Esophagus (tissue), 2 donors: ENCODE results near the gene BTBD19. TPM values are rescaled to one million over a fixed set of nuclear protein-coding genes. Genes with fewer than 3 reads are reported as not detected.
"Not testable (repeated sequence)": the region's sequence is repeated elsewhere in the genome, so short reads cannot be mapped to it uniquely, and the experiment has no call there.

Source experiments
- H3K27ac ChIP-seq, 2 donors: one replicate each; pipeline ENCODE4 v1.5.1; 2013; ENCODE audit warnings: low read depth in 2 of 2, mild to moderate bottlenecking in 2 of 2, inconsistent platforms in 1 of 2, low read length in 1 of 2, moderate library complexity in 1 of 2
- H3K27me3 ChIP-seq, 2 donors: one replicate each; pipeline ENCODE4 v1.6.1; 2013; ENCODE audit warnings: low read length in 2 of 2, control low read depth in 1 of 2, mild to moderate bottlenecking in 1 of 2; ENCODE audit not compliant: insufficient read depth in 2 of 2, control insufficient read depth in 1 of 2
- H3K36me3 ChIP-seq, 2 donors: one replicate each; pipeline ENCODE4 v1.6.1; 2013; ENCODE audit warnings: low read length in 1 of 2; ENCODE audit not compliant: control insufficient read depth in 2 of 2, insufficient read depth in 2 of 2
- H3K4me1 ChIP-seq, 2 donors: one replicate each; pipeline ENCODE4 v1.6.1; 2013; ENCODE audit warnings: low read length in 1 of 2; ENCODE audit not compliant: control insufficient read depth in 2 of 2, insufficient read depth in 2 of 2
- H3K4me3 ChIP-seq, 2 donors: one replicate each; pipeline ENCODE4 v1.5.1; 2013; ENCODE audit warnings: low read length in 2 of 2, mild to moderate bottlenecking in 2 of 2, low read depth in 1 of 2, moderate library complexity in 1 of 2
- H3K9me3 ChIP-seq, 2 donors: one replicate each; pipeline ENCODE4 v1.6.1; 2013; ENCODE audit warnings: mild to moderate bottlenecking in 2 of 2, low read depth in 1 of 2, low read length in 1 of 2, moderate library complexity in 1 of 2; ENCODE audit not compliant: control insufficient read depth in 2 of 2, insufficient read depth in 1 of 2
- WGBS, 2 donors: extraction: QIAGEN DNeasy Blood & Tissue Kit; methylation state at CpG; one replicate each; pipeline ENCODE4 v1.1.7; 2013; 5-methylcytosine and 5-hydroxymethylcytosine counted together
- polyA plus RNA-seq, 2 donors: library from polyadenylated mRNA; stranded (reverse); fragments of 200-250 nt; gene quantifications; one replicate each; pipeline ENCODE4 v1.2.3, GENCODE V29; 2013
- donor health status: healthy with polysubstance abuse.
- donor health status: Bipolar disorder and iron deficiency.

Gene BTBD19
- polyA plus RNA-seq, 2 donors = 1.3 to 8.0 TPM

- Histone ChIP-seq H3K27ac (peak overlapping the region; percentile 99 to 100), H3K4me3 (no peak overlapping the region), H3K4me1 (peaks cover 17 to 50% of the 10 kb centered on the region in 2 donors), H3K27me3 (no peaks in the 10 kb centered on the region), H3K9me3 (no peaks in the 10 kb centered on the region), H3K36me3 (peaks cover 2 to 24% of the 10 kb centered on the region in 2 donors)
- WGBS, 2 donors = 38 to 43% methylated on average over 6 of the region's 6 CpGs
Observed at GRCh38 chr1:44808938-44809917, 905 bp downstream of the BTBD19 start.

GRCh38 chr1:44810101-44810761 lies 1.9 kb downstream of the BTBD19 start:
- 28 to 42% methylated on average over 12 of the region's 12 CpGs for WGBS, 2 donors
- H3K36me3 ChIP-seq = peaks cover 0 to 18% of the 10 kb centered on the region in 2 donors
- H3K4me1 ChIP-seq = peaks cover 17 to 50% of the 10 kb centered on the region in 2 donors
- no peaks in the 10 kb centered on the region for H3K9me3 ChIP-seq
- H3K27me3 ChIP-seq = no peaks in the 10 kb centered on the region
- peak overlapping the region; percentile 99 to 100 for H3K27ac ChIP-seq
- H3K4me3 ChIP-seq = no peak overlapping the region

GRCh38 chr1:44810762-44811105 lies 2.4 kb downstream of the BTBD19 start:
- not testable (repeated sequence) for H3K9me3 ChIP-seq, H3K27me3 ChIP-seq, H3K4me3 ChIP-seq
- WGBS, 2 donors = 82 to 90% methylated on average over 4 of the region's 4 CpGs
- Histone ChIP-seq H3K4me1 (peaks cover 17 to 50% of the 10 kb centered on the region in 2 donors), H3K36me3 (peaks cover 0 to 15% of the 10 kb centered on the region in 2 donors), H3K27ac (peak overlapping the region; percentile 99 to 100)

- Histone ChIP-seq H3K4me1 (peaks cover 17 to 46% of the 10 kb centered on the region in 2 donors), H3K4me3 (no peak overlapping the region), H3K27ac (no peak overlapping the region), H3K9me3 (no peaks in the 10 kb centered on the region), H3K27me3 (no peaks in the 10 kb centered on the region), H3K36me3 (peaks cover 0 to 10% of the 10 kb centered on the region in 2 donors)
- WGBS, 2 donors = 75 to 83% methylated on average over 8 of the region's 8 CpGs
Observed at GRCh38 chr1:44811234-44811633, 2.9 kb downstream of the BTBD19 start.

- Histone ChIP-seq H3K27ac (peak overlapping the region; percentile 81 to 88), H3K9me3 (no peaks in the 10 kb centered on the region), H3K4me1 (peaks cover 17 to 29% of the 10 kb centered on the region in 2 donors), H3K4me3 (peak overlapping the region; percentile 5 to 49), H3K36me3 (peaks cover 0 to 10% of the 10 kb centered on the region in 2 donors), H3K27me3 (no peaks in the 10 kb centered on the region)
- WGBS, 2 donors = 57 to 72% methylated on average over 46 to 48 of the region's 48 CpGs
Observed at GRCh38 chr1:44812822-44813543, 4.7 kb downstream of the BTBD19 start.

- not testable (repeated sequence) for H3K27me3 ChIP-seq, H3K9me3 ChIP-seq, H3K36me3 ChIP-seq, H3K4me3 ChIP-seq, H3K27ac ChIP-seq, H3K4me1 ChIP-seq
- WGBS, 2 donors = 92% methylated on average over 9 of the region's 9 CpGs
Observed at GRCh38 chr1:44815926-44816325, 7.6 kb downstream of the BTBD19 start.

GRCh38 chr1:44817307-44817706 lies 9.0 kb downstream of the BTBD19 start:
- H3K36me3 ChIP-seq = peaks cover 0 to 5% of the 10 kb centered on the region in 2 donors
- H3K27me3 ChIP-seq = no peaks in the 10 kb centered on the region
- WGBS, 2 donors = 75 to 76% methylated on average over 2 of the region's 2 CpGs
- H3K4me1 ChIP-seq = peaks cover 0 to 11% of the 10 kb centered on the region in 2 donors
- H3K4me3 ChIP-seq = no peak overlapping the region
- no peaks in the 10 kb centered on the region for H3K9me3 ChIP-seq
- H3K27ac ChIP-seq = no peak overlapping the region

- no peak overlapping the region for H3K27ac ChIP-seq
- WGBS, 2 donors = 95 to 96% methylated on average over 11 of the region's 11 CpGs
- no peaks in the 10 kb centered on the region for H3K27me3 ChIP-seq
Observed at GRCh38 chr1:44817771-44818495, 9.6 kb downstream of the BTBD19 start.

GRCh38 chr1:44819196-44819607 lies 10.9 kb downstream of the BTBD19 start:
- H3K4me3 ChIP-seq = peak overlapping the region in 1 of 2 donors; percentile 64
- H3K4me1 ChIP-seq = peaks cover 0 to 6% of the 10 kb centered on the region in 2 donors
- H3K9me3 ChIP-seq = no peaks in the 10 kb centered on the region
- H3K27ac ChIP-seq = peak overlapping the region; percentile 90 to 93
- peaks cover 0 to 2% of the 10 kb centered on the region in 2 donors for H3K36me3 ChIP-seq
- WGBS, 2 donors = 1% methylated on average over 13 of the region's 13 CpGs
- H3K27me3 ChIP-seq = no peaks in the 10 kb centered on the region

More at GRCh38 chr1:44817771-44818495, 9.6 kb downstream of the BTBD19 start:
- H3K4me3 ChIP-seq = no peak overlapping the region
- peaks cover 0 to 3% of the 10 kb centered on the region in 2 donors for H3K36me3 ChIP-seq
- H3K4me1 ChIP-seq = peaks cover 0 to 10% of the 10 kb centered on the region in 2 donors
- no peaks in the 10 kb centered on the region for H3K9me3 ChIP-seq
